H1 (cell line): ENCODE data around the gene TMEM120B. TPM values are rescaled to one million over a fixed set of nuclear protein-coding genes. Genes with fewer than 3 reads are reported as not detected.

Source experiments
- BRCA1 ChIP-seq: IDR thresholded peaks from 2 replicates; pipeline ENCODE4 v1.6.1; 2012; ENCODE audit warnings: low read depth, low read length, improper control_type of control experiment
- CBX5 ChIP-seq: fragments of 300-800, 300-1000 bp; sonication (generic); IDR thresholded peaks from 2 replicates; pipeline ENCODE4 v1.7.1; 2016; ENCODE audit warnings: antibody characterized with exemption, low read length, low read depth
- EP300 ChIP-seq, 2 experiments: IDR thresholded peaks; 1 replicate in 1 of 2; 2 replicates in 1 of 2; pipeline ENCODE4 v1.6.1; 2011 to 2012; ENCODE audit warnings: low read depth in 2 of 2, low read length in 2 of 2, mild to moderate bottlenecking in 2 of 2, borderline replicate concordance in 1 of 2, inconsistent platforms in 1 of 2, moderate library complexity in 1 of 2
- KDM5A ChIP-seq: fragments of 200-600 bp; IDR thresholded peaks from 2 replicates; pipeline ENCODE4 v1.7.1; 2012; ENCODE audit warnings: mild to moderate bottlenecking, low read length, inconsistent platforms, mixed read lengths
- TCF12 ChIP-seq: IDR thresholded peaks from 2 replicates; pipeline ENCODE4 v1.6.1; 2011; ENCODE audit warnings: low read depth, mild to moderate bottlenecking, low read length
- polyA plus RNA-seq, 7 experiments: library from polyadenylated mRNA; depleted of rRNA in 3 of 7; stranded (reverse) in 5 of 7; unstranded in 2 of 7; fragments of >200 nt in 5 of 7; fragments of 200-250 nt in 2 of 7; gene quantifications; 1 replicate in 5 of 7; 2 replicates in 1 of 7; 4 replicates in 1 of 7; pipeline versions ENCODE4 v1.2.1 to v1.2.3, GENCODE V29; 2011 to 2013; ENCODE audit warnings: missing spikeins in 2 of 7, mixed read lengths in 2 of 7
- total RNA-seq: library from RNA; stranded (reverse); fragmentation: NEBNext Ultra II Directional; extraction: Animal tissue kit (Norgen Biotek cat#: 25700); gene quantifications from 2 replicates; pipeline ENCODE4 v1.2.1, GENCODE V29; 2021
- TF ChIP-seq, protein P1 (sequence below): IDR thresholded peaks from 2 replicates; pipeline ENCODE4 v1.6.1; 2012; ENCODE audit warnings: low read length, inconsistent platforms

The TMEM120B gene
- total and polyA plus RNA-seq, 2 of the 8 experiments (the other 6 are each of a cell fraction or from before 2014, with no cell fraction given) = 22.0 to 29.1 TPM

DNA sequence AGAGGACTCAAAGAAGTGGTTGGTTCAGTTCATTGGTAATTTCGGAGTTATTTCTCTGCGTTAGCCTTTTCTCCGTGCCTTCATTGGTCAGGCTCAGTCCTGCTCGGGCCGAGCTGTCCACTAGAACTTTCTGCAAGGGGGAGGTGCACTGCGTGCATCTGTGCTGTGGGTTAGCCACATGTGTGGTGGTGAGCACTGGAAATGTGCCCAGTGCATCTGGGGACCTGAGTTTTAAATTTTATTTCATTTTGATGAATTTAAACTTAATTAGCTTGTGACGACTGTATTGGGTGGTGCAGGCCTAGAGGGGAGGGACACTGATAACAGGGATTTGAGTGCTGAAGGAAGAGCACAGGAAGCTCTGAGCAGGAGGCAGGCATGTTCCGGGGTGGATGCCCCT is 115.8 kb downstream of the TMEM120B start (continued):
- no peak for TF ChIP-seq BRCA1
- TF ChIP-seq KDM5A = no peak
- no peak for TF ChIP-seq EP300 (IDR thresholded peaks at IDR 0.05; ENCODE audit: borderline replicate concordance in 1 of 2, low read depth in 2 of 2, low read length in 2 of 2)
- no peak for TF ChIP-seq CBX5
- no peak for TF ChIP-seq TCF12
- TF ChIP-seq, protein P1, sequence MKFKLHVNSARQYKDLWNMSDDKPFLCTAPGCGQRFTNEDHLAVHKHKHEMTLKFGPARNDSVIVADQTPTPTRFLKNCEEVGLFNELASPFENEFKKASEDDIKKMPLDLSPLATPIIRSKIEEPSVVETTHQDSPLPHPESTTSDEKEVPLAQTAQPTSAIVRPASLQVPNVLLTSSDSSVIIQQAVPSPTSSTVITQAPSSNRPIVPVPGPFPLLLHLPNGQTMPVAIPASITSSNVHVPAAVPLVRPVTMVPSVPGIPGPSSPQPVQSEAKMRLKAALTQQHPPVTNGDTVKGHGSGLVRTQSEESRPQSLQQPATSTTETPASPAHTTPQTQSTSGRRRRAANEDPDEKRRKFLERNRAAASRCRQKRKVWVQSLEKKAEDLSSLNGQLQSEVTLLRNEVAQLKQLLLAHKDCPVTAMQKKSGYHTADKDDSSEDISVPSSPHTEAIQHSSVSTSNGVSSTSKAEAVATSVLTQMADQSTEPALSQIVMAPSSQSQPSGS = no peak
- TF ChIP-seq, all 59 proteins: peak for 0
